HepG2 (cell line): ENCODE results near the gene NOL4L. TPM values are rescaled to one million over a fixed set of nuclear protein-coding genes. Genes with fewer than 3 reads are reported as not detected.

Source experiments
- ATAC-seq: fragments of 200-7000 bp; cut with Tn5 transposase; 3 replicates; pipeline ENCODE4 v1.9.1; 2020; ENCODE audit warnings: mild to moderate bottlenecking, moderate library complexity
- BruUV-seq: library from RNA; stranded (reverse); fragments of 400-500 nt; replicated peaks from 2 replicates; lab custom pipeline; 2021; lab: Mats Ljungman, UMichigan
- CTCF ChIA-PET: fragments of 300-600 bp; formaldehyde crosslinking; extraction: SDS; loops from one replicate; lab custom pipeline; 2021; ENCODE audit warnings: low total read pairs, inconsistent platforms, low intra/inter-chr PET ratio; lab: Yijun Ruan, JAX
- POLR2A ChIA-PET: fragments of 350-600 bp; sonication (Branson Sonifier 250); formaldehyde crosslinking; loops from one replicate; lab custom pipeline; 2020; ENCODE audit warnings: antibody characterized with exemption, inconsistent platforms; lab: Yijun Ruan, JAX
- DNase-seq: peaks from one replicate; pipeline ENCODE4 v3.0.0-alpha.2; 2015; ENCODE audit warnings: low spot score
- FAIRE-seq: peaks from 3 replicates; lab custom pipeline; 2011; peaks lifted over from hg19 to GRCh38; lab: Jason Lieb, UNC
- H2AFZ ChIP-seq: one replicate; pipeline ENCODE4 v1.6.1; 2011; ENCODE audit warnings: low read length, inconsistent platforms
- H3K27ac ChIP-seq: fragments of 300-600 bp; 3 replicates; pipeline ENCODE4 v1.8.0; 2011; ENCODE audit warnings: mixed run types, mild to moderate bottlenecking, mixed read lengths, low read length, inconsistent platforms; ENCODE audit not compliant: insufficient read depth; ENCODE audit errors: extremely low read length
- H3K27me3 ChIP-seq, 2 experiments: fragments of 200-600 bp in 1 of 2; 2 replicates in 1 of 2; 3 replicates in 1 of 2; pipeline versions ENCODE4 v1.6.0 to v1.8.0; 2011; ENCODE audit warnings: low read length in 2 of 2, mild to moderate bottlenecking in 2 of 2, moderate library complexity in 2 of 2, inconsistent platforms in 1 of 2; ENCODE audit not compliant: insufficient read depth in 2 of 2, control insufficient read depth in 1 of 2
- H3K36me3 ChIP-seq, 2 experiments: fragments of 200-600 bp in 1 of 2; replicated peaks in 1 of 2; 2 replicates in 1 of 2; 3 replicates in 1 of 2; pipeline versions ENCODE4 v1.5.1 to v1.8.0; 2011; ENCODE audit warnings: low read length in 2 of 2, inconsistent platforms in 1 of 2; ENCODE audit not compliant: insufficient read depth in 2 of 2, control insufficient read depth in 1 of 2
- H3K4me1 ChIP-seq: 2 replicates; pipeline ENCODE4 v1.5.1; 2012; ENCODE audit warnings: low read length, inconsistent platforms; ENCODE audit not compliant: insufficient read depth
- H3K4me2 ChIP-seq: 2 replicates; pipeline ENCODE4 v1.6.0; 2011; ENCODE audit warnings: low read depth, low read length, inconsistent platforms
- H3K4me3 ChIP-seq, 3 experiments: fragments of 200-600 bp in 1 of 3; sonication (generic), shearing (Covaris generic) in 1 of 3; replicated peaks in 1 of 3; 2 replicates each; pipeline ENCODE4 v1.5.1; 2011 to 2016; ENCODE audit warnings: low read length in 3 of 3, inconsistent platforms in 2 of 3, low read depth in 2 of 3, mild to moderate bottlenecking in 2 of 3, control low read depth in 1 of 3, mixed read lengths in 1 of 3; ENCODE audit not compliant: insufficient read depth in 1 of 3
- H3K79me2 ChIP-seq: one replicate; pipeline ENCODE4 v1.6.1; 2011; ENCODE audit warnings: low read length, inconsistent platforms; ENCODE audit not compliant: insufficient read depth
- H3K9ac ChIP-seq: 2 replicates; pipeline ENCODE4 v1.6.0; 2011; ENCODE audit warnings: mild to moderate bottlenecking, low read depth, low read length, inconsistent platforms; ENCODE audit not compliant: insufficient read depth
- H3K9me3 ChIP-seq: 2 replicates; pipeline ENCODE4 v1.5.1; 2012; ENCODE audit warnings: mild to moderate bottlenecking, low read length
- H4K20me1 ChIP-seq: 2 replicates; pipeline ENCODE4 v1.6.0; 2011; ENCODE audit warnings: inconsistent platforms, mild to moderate bottlenecking, low read length, moderate library complexity; ENCODE audit not compliant: insufficient read depth
- CHD2 ChIP-seq: IDR thresholded peaks from 2 replicates; pipeline ENCODE4 v1.6.1; 2011; ENCODE audit warnings: low read depth, low read length, improper control_type of control experiment
- CTCF ChIP-seq: sonication (generic); formaldehyde crosslinking; IDR thresholded peaks from 2 replicates; pipeline ENCODE4 v1.5.0; 2020; ENCODE audit warnings: mild to moderate bottlenecking, missing genetic modification reagents, moderate library complexity
- ESRRA ChIP-seq: sonication (generic); formaldehyde crosslinking; IDR thresholded peaks from 2 replicates; pipeline ENCODE4 v1.5.1; 2020; ENCODE audit warnings: mild to moderate bottlenecking, low read depth, missing genetic modification reagents
- FOXP4 ChIP-seq: sonication (generic); formaldehyde crosslinking; IDR thresholded peaks from 2 replicates; pipeline ENCODE4 v1.4.0; 2020; ENCODE audit warnings: missing genetic modification reagents
- HOXA3 ChIP-seq: sonication (generic); formaldehyde crosslinking; IDR thresholded peaks from 2 replicates; pipeline ENCODE4 v1.5.0; 2020; ENCODE audit warnings: missing genetic modification reagents
- MTA3 ChIP-seq: sonication (generic); formaldehyde crosslinking; IDR thresholded peaks from 2 replicates; pipeline ENCODE4 v1.4.0; 2020; ENCODE audit warnings: missing genetic modification reagents
- PHF5A ChIP-seq: IDR thresholded peaks from one replicate; pipeline ENCODE4 v1.6.1; 2018; ENCODE audit warnings: low read depth, missing genetic modification reagents; ENCODE audit not compliant: unreplicated experiment
- ZBTB4 ChIP-seq: sonication (generic); formaldehyde crosslinking; IDR thresholded peaks from 2 replicates; pipeline ENCODE4 v1.4.0; 2020; ENCODE audit warnings: missing genetic modification reagents, mild to moderate bottlenecking, borderline replicate concordance
- ZNF142 ChIP-seq: sonication (generic); formaldehyde crosslinking; IDR thresholded peaks from 2 replicates; pipeline ENCODE4 v1.4.0; 2020; ENCODE audit warnings: missing genetic modification reagents
- ZNF816 ChIP-seq: sonication (generic); formaldehyde crosslinking; IDR thresholded peaks from 2 replicates; pipeline ENCODE4 v1.8.0; 2022; ENCODE audit warnings: missing genetic modification reagents, mild to moderate bottlenecking, borderline replicate concordance
- WGBS: methylation state at CpG from one replicate; pipeline ENCODE4 v1.1.6; 2017; ENCODE audit warnings: low lambda C conversion rate; 5-methylcytosine and 5-hydroxymethylcytosine counted together
- in situ Hi-C: cut with HindIII; loops from 2 replicates; pipeline ENCODE4 v1.10.0; 2017; ENCODE audit warnings: low pct_unique_long_range_greater_than_20kb; ENCODE audit not compliant: extremely low pct_ligation_motif_present
- intact Hi-C: fragments of 100-400 bp; cut with micrococcal nuclease; formaldehyde crosslinking; loops from one replicate; pipeline ENCODE4 v1.10.0; 2022; ENCODE audit not compliant: unreplicated experiment
- polyA plus RNA-seq, 8 experiments: library from polyadenylated mRNA; depleted of rRNA in 3 of 8; stranded (reverse) in 7 of 8; unstranded in 1 of 8; fragments of >200 nt; fragmentation: Illumina TruSeq in 4 of 8; extraction: Trizol in 4 of 8; gene quantifications; 2 replicates each; pipeline versions ENCODE4 v1.2.1 to v1.2.3, GENCODE V29; 2011 to 2016; ENCODE audit warnings: low read depth in 4 of 8, missing spikeins in 1 of 8, mixed read lengths in 1 of 8; ENCODE audit not compliant: insufficient read depth in 1 of 8
- total RNA-seq, 5 experiments: library from RNA; depleted of rRNA; stranded (reverse); fragments of >200 nt; fragmentation: Illumina TruSeq; extraction: Trizol; gene quantifications; 2 replicates each; pipeline ENCODE4 v1.2.3, GENCODE V29; 2016; ENCODE audit warnings: low read depth in 1 of 5

The NOL4L gene
- total and polyA plus RNA-seq, 2 of the 13 experiments (the other 11 are each of a cell fraction or from before 2014, with no cell fraction given) = 16.6 to 35.4 TPM

- intact Hi-C loops (no loop called here), in situ Hi-C loops (no loop called here)
- H4K20me1 ChIP-seq = 0 out of 2 replicates have a peak, but pooled peaks cover 3% of the 10 kb centered on the region
- POLR2A ChIA-PET = no interaction called here
- ATAC-seq = no peak; the same call in 2 of the 3 replicates
- peaks cover 57 to 70% of the 10 kb centered on the region in 2 experiments for H3K36me3 ChIP-seq
- H3K9ac ChIP-seq = no peak overlapping the region
- over 99% methylated on average over 36 of the region's 36 CpGs for WGBS
- H3K4me3 ChIP-seq = no peak overlapping the region
- peaks cover 15% of the 10 kb centered on the region for H3K79me2 ChIP-seq
- no peaks in the 10 kb centered on the region for H3K27me3 ChIP-seq
- H3K27ac ChIP-seq = no peak overlapping the region
- BruUV-seq = no TSS peak
- H2AFZ ChIP-seq = no peak overlapping the region
- no peak for DNase-seq
- no peak for FAIRE-seq
- CTCF ChIA-PET = no interaction called here
- H3K9me3 ChIP-seq = no peaks in the 10 kb centered on the region
- H3K4me1 ChIP-seq = no peaks in the 10 kb centered on the region
- H3K4me2 ChIP-seq = no peak overlapping the region
- TF ChIP-seq CHD2 (no peak), ESRRA (CRISPR knock-in tag) (no peak), ZNF142 (CRISPR knock-in tag) (no peak), MTA3 (CRISPR knock-in tag) (no peak), CTCF (CRISPR knock-in tag) (peak; percentile 48), PHF5A (CRISPR knock-in tag) (no peak), HOXA3 (CRISPR knock-in tag) (peak; percentile 47; the same call in 1 of the 2 replicates), ZBTB4 (no peak), ZNF816 (CRISPR knock-in tag) (no peak), FOXP4 (CRISPR knock-in tag) (no peak)
Measured at GRCh38 chr20:32456869-32457478, 128.2 kb downstream of the NOL4L start.
